ENCODE measurements around the gene ZNF414.

DNA sequence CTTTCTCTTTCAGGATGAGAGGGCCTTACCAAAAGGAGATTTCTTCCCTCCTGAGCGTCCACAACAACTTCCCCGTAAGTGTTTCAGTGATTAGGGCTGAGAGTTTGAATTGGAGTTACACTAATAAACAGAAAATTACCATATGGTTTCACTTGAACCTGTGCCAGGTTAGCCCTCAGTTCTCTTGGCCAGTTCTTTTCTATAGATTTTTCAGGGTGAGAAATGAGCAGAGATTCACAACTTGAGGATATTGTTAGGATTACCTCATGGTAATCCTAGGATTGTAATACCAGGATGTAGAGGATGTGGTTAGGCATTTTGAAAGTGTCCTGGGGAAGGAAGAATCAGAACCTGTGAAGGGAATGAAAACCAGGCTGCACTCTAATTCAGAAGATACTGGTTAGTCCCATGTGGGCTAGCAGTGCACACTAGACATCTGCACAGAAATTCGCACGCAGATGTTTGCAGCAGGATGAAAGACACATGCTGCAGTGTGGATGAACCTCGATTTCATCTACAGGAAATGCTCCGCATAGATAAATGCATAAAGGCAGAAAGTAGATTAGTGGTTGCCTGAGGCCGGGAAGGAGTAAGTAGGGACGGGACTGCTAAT, 45.1 kb downstream of the ZNF414 start:
- TF ChIP-seq KLF10 (tag by site-specific recombination; IDR thresholded peaks at IDR 0.05) (no peak), REST (tag by site-specific recombination; IDR thresholded peaks at IDR 0.05) (no peak), ZIC2 (tag by site-specific recombination; IDR thresholded peaks at IDR 0.05) (no peak), ZNF121 (tag by site-specific recombination; IDR thresholded peaks at IDR 0.05) (no peak)
- TF ChIP-seq, protein P1, sequence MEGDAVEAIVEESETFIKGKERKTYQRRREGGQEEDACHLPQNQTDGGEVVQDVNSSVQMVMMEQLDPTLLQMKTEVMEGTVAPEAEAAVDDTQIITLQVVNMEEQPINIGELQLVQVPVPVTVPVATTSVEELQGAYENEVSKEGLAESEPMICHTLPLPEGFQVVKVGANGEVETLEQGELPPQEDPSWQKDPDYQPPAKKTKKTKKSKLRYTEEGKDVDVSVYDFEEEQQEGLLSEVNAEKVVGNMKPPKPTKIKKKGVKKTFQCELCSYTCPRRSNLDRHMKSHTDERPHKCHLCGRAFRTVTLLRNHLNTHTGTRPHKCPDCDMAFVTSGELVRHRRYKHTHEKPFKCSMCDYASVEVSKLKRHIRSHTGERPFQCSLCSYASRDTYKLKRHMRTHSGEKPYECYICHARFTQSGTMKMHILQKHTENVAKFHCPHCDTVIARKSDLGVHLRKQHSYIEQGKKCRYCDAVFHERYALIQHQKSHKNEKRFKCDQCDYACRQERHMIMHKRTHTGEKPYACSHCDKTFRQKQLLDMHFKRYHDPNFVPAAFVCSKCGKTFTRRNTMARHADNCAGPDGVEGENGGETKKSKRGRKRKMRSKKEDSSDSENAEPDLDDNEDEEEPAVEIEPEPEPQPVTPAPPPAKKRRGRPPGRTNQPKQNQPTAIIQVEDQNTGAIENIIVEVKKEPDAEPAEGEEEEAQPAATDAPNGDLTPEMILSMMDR (tag by site-specific recombination; IDR thresholded peaks at IDR 0.05), result no peak
